DMS53 treated with DMSO at 0.1 percent for 48 hours (cell line): Measurements from ENCODE around the gene TNS3.

Experiments
- DNase-seq: peaks from one replicate; lab custom pipeline; 2025; ENCODE audit not compliant: unreplicated experiment; lab: John Stamatoyannopoulos, UW

TNS3 gene

DNA sequence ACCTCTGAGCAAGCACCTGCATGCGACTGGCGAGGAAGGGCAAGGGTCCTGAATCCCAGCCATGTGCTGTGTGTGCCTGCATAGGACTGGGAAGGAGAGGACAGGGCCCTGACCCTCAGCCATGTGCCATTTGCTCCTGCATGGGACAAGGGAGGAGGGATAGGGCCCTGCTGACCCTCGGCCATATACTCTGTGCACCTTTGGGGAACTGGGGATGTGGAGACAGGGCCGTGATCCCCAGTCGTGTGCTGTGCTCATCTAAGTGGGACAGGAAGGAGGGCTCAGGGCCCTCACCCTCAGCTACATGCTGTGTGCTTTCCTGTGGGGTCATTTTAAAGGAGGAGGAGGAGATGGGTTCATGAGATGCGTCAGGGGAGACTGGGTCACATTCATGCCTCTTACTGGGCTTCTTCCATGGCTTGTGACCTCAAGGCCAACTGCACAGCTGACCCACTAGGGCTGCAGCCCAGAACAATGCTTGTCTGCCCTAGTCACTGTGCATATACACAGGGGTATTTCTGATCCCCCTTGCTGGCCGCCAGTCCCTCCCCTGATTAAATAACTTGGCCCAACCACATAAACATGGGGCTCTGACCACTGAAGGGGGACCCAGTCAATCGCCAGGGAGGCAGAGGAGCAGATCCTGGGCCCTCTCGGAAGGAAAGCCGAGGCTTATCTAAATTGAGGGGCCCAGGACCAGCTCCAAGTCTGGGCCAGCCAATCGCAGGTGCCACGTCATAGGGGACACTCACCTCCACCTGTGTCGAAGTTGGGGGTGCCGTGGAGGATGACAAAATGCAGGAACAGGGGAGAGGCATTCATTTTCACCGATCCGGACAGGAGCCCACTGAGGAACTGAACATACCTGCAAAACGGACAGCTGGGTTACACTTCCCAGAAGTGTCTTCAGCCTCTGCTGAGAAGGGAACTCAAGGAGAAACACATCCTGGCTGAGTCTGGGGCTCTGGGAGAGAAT lies 167.3 kb downstream of the TNS3 start:
- no peak for DNase-seq

DNA sequence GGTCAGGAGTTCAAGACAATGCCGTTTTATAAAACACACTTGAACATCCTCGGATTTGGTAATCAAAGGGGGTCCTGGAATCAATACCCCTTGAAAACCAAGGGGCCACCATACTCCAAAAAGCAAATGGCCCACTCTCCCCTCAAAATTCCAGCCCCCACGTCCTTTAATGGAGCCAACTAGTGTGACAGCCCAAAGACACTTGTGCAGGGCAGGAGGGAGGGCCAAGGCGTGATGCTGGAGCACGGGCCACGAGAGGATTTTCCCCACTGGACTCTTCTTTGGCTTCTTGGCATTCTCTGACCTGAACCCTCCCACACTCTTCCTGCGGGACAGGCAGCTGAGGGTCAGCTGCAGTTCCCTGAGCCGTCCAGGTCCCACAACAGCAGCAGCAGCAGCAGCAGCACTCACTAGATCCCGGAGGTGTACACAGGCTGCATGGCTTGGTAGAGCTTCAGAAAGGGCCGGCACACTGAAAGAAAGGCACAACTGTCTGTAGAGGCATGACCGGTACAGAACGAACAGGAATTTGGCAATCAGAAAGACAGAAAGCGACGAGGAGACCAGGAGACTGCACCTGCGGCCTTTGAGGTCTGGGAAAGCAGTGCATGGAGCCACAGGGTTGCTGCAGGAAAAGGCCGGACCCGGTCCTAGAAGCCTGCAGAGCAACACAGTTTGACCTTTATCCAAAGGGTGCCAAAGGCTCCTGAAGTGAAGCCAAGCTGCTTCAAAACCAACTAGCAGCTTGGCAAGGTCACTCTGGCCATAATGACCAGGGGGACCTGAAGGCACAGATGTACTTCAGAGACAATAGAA lies 168.2 kb downstream of the TNS3 start:
- no peak for DNase-seq

DNA sequence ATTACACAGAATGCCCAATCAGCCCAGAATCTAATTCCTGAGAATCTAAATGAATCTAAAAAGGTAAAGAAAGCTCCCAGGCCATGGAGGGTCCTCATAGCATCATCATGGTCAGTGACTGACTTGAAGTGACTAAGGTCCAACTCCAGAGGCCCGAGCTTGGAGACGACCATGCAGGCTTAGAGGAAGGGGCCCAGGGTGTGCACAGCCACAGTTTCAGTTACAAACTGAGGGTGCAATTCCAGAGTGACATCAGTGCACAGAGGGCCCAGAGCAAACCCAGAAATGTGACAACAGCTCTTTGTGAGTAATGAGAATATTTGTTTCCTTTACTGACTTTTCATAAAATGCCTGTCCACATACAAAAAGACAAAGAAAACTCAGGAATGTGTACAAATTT lies 170.0 kb downstream of the TNS3 start:
- DNase-seq = no peak

DNA sequence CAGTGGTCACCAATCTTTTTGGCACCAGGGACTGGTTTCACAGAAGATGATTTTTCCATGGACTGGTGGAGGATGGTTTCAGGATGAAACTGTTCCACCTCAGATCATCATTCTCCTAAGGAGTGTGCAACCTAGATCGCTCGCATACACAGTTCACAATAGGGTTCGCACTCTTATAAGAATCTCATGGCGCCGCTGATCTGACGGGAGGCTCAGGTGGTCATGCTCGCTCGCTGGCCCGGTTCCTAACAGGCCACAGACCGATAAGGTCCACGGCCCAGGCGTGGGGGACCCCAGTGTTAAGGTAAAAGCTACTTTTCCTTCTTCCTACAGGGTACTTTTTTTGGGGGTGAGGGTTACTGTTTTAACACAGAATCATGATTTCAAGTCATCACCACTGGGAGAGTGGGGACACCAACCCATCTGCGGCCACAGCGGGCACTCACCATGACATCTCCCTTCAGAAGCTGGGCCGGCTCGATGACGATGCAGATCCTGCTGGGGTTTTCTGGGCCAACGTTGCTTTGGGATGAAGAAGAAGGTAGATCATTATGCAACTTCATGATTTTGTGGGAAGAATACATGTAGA lies 170.5 kb downstream of the TNS3 start:
- no peak for DNase-seq

DNA sequence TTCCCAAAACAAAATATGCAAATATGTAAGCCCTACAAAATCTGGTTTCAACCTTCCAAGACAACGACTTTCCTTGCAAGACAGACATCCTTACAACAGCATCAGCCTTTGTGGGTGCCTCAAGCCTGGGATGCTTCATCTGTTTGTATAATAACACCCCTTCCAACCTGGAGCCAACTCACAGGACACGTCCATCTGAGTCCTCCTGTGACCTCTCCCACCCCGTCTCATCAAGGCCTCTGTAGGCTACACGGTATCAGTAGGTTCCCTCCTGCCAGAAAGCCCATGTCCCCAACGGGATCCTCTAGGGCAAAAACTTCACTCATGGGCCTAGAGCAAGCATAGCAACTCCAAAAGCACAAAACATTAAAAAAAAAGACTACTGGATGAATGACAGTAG lies 173.2 kb downstream of the TNS3 start:
- no peak for DNase-seq

DNA sequence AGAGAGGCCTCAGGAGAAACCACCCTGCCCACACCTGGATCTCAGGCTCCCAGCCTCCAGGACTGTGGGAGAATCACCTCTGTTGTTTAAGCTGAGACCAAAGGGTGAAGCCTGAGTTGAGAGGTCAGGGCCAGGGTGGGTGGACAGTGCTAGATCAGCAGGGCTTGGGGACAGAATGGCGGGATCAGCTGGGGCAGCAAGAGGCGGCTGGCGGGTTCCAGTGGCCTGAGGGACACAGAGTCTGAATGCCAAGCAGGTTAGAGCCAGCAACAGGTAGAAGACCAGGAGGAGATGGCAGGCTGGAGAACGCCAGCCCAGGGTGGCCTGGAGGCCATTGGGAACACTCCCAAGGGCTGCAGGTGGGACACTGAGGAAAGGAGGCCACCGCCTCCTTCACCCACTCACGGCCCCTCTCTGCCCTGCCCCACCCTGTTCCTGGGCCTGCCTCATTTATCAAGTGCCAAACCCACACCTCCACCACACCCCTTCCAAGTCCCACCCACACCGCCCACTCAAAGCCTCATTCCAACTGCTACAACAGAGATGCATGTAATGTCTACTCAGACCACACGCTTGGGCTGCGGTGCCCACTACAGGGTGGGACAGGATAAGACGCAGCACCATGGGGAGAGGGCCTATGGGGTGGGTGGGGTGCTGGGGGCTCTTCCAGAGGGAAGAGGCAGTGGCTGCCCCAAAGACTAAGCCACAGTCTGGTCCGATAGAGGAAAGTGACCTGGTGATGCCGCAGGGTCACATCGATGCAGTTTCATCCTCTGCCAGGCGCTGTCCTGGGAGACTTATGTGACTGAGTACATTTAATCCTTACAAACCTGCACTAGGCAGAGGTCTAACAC lies 173.9 kb downstream of the TNS3 start:
- DNase-seq = no peak

DNA sequence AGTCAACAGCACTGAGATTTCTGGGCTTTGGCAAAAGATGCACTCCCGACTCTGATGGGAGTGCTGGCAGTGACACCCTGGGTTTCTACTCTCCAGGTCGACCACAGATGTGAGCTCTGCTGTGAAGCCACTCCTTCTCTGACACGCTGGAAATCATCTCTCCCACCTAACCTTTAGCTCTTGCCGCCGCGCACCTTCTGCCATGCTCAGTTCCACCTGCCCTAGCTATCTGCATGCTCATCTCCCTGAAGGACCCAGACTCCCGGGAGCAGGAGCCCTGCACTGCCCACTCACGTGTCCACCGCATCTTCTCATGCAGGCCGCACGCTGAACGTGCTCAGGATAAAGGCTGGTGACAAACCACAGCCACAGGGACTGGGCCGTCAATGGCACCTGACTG lies 174.8 kb downstream of the TNS3 start:
- no peak for DNase-seq

DNA sequence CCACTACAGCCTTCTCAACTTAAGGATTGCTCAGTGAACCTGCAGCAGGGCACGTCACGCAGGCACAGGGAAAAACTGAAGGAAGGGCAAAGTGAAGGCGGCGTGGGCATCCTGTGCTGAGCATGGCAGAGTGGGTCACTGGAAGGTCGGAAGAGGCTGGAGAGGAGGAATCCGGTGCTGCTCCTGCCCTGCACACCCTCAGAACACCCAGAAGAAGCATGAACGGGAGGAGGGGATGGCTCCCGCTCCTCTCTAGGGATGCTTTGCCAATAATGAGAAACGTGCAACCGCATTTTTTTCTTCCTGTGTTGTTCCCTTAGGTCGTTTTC lies 175.1 kb downstream of the TNS3 start:
- DNase-seq = no peak

DNA sequence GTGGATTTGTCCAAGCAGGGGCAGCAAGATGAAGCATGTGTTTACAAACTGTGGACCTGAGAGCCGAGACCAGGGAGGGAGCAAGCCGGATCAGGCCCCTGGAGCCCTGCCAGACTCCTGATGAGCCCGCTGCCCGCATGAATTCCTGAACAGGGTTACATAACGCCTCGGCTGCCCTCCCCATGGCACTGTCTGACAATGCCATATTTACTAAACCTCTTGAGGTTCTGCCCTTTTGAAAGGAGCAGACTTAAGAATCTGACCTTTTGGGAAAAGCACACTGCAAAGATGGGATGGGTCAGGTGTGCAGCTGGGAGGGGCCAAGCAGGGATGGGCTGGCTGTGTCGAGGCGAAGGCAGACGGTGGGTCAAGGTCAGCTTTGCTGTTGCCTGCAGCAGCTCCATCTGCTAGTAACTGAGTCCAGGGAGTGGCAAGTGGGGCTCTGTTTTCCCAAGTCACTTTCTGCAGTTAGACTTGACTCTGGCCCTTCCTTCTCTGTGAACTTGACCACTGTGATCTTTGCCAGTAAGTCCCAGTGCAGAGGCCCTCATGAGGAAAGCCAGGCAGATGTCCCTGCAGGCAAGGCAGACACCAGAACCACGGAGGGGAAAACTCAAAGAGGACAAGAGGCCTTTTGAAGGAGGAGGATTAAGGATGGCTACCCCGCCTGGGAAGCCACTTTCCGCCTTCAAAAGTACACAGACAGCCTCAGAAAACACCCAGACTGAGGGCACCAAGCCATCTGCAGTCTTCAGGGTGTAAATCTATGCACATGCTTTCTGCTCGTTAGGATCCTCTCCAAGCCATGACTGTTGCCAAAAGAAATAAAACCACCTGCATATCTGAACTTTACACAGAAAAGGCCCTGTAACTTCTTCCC lies 175.8 kb downstream of the TNS3 start:
- peak; percentile 12 for DNase-seq

DNA sequence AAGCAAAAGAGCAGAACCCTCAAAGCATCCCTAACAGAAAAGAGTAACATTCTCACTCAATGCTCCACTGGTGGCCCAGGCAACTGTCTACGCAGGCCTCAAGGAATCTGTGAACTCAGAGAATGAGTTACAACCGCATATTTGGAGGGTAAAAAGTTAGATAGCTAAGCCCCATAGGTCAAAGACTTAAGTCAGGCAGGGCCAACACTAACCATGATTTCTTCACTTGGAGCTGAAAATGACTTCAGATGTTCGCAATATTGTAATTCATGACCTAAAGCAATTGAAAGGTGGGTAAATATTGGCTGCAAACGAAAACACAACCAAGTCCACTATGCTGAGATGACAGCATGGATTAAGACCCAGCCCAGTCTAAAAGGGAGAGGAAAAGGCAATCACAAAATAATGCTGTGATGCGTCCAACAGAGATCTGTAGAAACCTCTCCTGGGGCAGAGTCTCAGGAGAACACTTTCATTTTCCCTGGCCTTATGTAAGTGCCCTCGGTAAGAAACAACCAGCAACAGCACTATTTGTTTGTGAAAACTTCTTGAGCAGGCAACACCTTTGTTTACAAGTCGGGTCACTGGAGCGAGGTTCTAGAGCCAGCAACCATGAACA lies 176.5 kb downstream of the TNS3 start:
- DNase-seq = no peak

DNA sequence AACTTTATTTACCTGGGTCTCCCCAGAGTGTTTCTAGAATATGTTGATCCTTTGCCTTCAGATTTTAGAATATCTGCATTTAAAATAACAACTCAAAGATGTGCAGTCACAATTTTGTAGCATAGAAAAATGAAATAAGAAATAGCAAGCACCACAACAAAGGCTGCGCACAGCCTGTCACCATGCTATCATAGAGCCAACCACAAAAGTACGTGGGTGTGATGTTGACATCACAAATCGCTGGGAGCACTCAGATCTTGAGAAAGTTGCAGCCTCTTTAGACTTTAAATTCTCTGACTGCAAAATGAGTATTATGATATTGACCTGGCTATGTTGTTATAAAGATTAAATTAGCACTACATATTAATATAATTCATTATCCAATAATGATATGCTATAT lies 177.9 kb downstream of the TNS3 start:
- DNase-seq = no peak

DNA sequence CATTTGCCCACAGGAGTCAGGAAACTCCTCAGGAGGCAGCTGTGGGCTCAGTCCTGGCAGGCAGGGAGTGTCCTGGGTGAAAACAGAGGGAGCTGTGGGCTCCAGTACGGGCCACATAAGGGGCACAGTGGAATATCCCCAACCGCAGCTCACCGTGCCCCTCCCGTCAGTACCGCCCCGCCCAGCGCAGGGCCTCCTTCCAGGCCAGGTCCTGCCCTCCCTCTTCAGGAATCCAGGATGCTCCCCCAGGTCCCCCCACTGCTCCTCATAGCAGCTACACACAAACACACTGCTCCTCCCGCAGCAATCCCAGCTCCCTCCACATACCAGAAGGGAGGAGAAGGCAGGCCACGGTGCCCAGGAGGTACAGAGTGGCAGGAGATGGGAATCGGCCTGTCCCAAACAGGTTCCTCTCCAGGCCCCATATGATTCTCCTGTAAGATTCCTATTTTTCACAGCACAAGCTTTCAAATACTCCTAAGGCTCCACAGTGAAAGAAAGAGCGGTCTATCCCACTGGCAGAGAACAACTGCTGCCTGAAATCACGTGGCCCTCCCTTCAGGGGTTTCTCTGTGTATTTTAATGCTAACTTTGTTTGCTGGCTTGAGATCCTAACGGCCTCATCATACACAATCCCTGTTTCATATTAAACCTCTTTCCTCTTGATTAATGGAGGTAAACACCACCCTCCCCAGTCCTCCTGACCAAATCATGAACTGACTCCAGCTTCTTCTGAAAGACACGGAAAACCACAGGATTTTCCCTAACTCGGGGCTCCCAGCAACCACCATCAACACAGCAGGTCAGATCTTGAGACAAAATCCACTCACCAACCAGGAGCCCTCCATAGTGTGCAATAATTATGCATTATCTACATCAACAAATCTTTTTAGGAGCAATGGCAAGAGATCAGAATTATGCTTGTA lies 178.7 kb downstream of the TNS3 start:
- no peak for DNase-seq

DNA sequence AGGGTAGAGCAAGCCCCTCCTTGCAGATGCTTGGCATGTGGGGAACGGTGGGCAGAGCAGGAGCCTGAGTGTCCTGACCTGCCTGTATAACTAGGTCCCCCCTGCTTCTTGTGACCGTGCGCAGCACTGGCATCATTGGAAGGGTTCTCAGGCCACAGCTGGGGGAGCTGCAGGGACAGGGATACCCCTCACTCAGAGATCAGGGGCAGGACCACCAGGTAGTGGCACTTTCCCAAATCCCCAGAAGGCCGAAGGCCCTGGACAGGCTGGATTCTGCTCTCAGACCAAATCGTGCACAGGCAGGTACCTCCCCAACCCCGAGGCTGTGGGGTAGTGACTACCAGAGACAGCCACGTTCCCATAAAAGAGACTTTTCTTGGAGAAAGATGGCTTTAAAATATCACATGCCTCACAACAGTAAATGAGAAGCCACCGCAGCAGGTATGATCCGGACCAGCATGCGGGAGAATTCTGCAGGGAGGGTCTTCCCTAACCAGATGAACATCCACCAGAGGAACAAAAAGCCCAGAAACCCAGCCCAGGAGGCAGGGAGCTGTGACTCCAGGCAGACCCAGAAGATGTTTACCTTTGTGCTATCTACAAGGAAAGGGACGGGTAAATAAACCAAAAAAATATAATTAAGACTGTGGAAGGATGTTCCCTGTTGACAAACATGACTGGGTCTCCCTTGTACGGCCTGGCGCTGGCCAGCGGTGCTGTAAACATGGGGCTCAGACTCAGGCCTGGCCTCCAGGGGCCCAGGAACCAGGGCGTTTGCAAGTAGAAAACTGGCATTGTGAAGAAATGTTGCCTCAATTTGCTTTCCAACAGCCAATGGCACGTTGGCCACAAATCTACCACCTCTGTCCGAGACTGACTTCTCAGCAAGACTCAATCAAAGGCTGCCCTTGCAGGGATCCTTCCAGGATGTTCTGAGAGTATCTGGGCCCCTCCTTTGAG lies 180.0 kb downstream of the TNS3 start:
- no peak for DNase-seq

DNA sequence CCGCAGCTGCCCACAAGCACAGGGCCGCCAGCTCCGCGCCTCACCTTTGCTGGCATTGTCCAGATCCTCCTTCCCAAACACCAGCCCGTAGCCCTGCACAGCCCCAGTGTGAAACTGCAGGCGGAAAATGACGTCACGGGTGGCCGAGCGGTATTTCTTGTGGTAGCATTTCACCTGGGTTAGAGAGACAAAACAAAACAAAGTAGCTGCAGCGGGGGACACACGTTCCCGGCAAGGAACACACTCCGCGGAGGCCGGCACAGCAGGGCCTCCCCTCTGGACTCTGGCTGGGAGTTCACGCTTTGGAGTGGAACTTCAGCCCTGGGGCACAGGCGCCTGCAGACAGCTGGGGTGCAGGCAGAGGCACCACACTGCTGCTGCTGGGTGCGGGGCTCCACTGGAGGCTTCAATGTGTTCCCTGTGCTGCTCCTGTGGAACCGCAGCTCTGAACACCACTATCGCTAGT lies 181.1 kb downstream of the TNS3 start:
- DNase-seq = no peak

DNA sequence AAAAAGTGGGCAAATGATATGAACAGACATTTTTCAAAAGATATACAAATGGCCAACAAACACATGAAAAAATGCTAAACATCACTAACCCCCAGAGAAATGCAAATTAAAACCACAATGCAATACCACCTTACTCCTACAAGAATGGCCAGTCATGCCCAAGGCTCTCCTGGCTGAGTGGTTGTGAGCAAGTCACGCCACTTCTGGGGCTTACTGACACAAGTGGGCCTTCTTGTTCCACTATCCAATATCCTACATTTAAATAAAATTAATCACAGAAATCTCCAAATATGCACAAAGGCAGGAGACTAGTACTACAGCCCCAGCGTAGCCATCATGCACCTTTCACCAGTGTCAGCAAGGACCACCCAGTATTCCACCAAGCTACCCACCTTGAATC lies 181.9 kb downstream of the TNS3 start:
- DNase-seq = no peak

DNA sequence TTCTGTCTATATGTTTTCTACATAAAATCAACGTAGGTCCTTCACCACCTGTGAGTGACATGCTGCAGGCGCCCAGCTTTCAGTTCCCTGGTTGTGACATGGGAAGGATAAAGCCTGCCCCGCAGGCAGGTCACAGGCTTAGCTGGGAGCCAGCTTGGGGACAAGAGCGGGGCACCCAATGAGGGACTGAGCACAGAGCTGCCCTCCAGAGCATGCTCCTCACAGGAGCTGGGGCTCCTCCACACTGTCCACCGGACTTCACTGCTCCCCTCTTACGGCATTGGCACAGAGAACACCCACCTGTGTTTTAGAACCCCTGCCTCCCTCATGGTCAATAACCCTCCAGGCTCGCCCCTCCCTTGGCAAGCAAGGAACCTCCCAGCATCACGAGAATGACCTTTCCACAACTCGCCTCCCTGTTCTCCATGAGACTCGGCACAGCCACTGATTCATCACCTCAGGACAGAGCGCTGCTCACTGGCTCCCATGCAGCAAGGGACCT lies 187.1 kb downstream of the TNS3 start:
- DNase-seq = no peak

DNA sequence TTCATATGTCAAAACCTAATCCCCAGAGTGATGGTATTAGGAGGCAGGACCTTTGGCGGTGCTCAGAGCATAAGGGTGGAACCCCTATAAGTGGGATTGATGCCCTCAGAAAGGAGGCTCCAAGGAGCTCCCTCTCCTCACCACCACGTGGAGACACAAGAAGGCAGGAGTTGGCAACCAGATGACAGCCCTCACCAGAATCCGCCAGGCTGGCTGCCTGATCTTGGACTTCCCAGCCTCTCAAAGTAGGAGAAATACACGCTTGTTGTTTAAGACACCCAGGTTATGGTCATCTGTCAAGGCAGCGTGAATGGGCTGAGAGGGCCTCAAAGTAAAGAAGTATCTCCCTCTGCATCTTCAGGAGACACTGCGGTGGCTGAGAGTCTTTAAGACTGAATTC lies 187.7 kb downstream of the TNS3 start:
- no peak for DNase-seq
